Kidney tubule cell (primary cell): ENCODE results near the gene INMT.

ENCODE experiments used
- DNase-seq: peaks from one replicate; pipeline ENCODE4 v3.0.0-alpha.2; 2018; ENCODE audit warnings: low spot score

INMT gene

DNA sequence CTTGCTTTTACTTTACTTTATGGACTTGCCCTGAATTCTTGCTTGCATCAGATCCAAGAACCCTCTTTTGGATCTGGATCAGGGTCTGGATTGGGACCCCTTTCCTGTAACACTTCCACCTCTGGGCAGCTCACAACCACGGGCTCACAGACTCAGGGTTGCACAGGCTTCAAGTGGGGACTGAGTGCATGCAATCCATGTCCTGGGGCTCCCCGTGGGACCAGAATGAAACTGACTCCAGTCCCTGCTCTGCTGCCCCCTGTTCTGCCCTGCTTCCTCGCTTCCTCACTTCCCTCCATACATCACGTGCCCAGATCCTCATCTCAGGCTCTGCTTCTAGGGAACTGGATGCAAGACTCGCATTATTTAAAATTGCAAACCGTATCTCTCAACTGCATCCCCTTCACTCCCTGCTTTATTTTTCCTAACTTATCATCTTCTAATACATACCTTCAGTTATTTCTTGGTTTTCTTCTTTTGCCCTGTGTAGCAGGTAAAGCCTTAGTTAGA, 23.3 kb upstream of the INMT start:
- DNase-seq = no peak

DNA sequence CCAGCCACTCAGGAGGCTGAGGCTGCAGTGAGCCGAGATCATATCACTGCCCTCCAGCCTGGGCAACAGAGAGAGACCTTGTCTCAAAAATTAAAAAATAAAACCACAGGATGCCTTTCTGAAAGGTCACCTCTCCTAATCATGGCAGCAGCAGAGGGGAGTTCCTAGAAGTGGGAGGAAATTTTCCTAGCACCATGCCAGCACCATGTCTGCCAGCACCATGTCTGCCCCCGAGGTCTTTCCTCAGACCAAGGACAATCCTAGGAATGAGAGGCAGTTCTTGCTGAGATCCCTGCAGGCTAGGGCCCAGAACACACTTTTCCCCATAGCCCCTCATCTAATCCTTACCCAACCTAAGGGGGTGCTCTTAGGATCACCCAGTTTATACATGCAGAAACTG, 22.3 kb upstream of the INMT start:
- DNase-seq = no peak

DNA sequence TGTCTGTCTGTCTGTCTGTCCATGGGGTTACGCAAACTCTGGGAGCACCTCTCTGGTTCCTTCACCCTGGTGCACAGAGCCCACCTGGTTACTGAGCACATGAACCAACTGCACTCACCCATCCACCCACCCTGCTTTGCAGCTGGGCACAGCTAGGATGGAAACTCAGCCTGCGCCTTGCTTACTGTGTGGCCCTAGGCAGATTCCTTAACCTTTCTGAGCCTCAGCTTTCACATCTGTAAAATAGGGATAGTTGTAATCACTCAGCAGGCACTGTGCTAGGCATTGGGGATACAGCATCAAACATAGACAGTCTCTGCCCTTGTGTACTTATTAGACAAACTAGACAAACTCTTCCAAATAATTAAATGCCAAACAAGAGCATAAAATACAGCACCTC, 21.8 kb upstream of the INMT start:
- no peak for DNase-seq

DNA sequence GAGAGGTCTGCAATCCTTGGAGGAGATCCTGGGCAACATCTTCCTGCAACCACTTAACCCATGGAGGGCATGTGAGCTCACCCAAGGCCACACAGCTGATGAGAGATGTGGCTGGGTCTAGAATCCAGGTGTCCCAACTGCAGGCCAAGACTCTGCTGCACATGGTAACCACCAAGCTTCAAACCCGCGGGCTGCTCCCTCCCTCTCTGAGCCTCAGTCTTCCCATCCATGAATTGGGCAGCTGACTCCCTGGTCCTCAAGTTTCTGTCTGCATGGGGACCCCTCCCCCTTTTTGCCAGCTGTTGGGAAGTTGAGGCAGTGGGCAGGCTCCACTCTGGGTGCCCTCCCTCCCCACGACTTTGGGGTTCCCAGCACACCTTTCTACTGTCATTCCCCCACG, 20.9 kb upstream of the INMT start:
- DNase-seq = no peak

DNA sequence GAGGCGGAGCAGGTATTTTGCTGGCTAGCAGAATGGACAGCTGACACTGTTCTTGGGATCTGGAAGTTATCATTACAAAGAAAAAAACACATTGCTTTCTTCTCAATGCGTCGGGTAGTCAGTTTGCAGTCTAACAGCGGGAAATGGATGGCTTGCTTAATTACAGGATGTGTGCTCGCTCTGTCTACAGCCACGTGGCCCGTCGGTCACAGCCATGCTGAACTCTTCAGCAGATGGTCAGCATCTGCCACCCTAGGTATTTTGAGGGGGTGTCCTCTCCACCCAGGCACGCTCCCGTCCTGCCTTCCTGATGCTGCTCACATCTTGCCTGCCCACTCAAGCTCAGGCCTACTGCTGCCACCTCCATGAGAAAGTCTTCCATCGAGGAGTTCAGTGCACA, 20.4 kb upstream of the INMT start:
- DNase-seq = no peak

- DNase-seq = no peak
Observed at GRCh38 chr7:30732606-30733005, 19.3 kb upstream of the INMT start.

DNA sequence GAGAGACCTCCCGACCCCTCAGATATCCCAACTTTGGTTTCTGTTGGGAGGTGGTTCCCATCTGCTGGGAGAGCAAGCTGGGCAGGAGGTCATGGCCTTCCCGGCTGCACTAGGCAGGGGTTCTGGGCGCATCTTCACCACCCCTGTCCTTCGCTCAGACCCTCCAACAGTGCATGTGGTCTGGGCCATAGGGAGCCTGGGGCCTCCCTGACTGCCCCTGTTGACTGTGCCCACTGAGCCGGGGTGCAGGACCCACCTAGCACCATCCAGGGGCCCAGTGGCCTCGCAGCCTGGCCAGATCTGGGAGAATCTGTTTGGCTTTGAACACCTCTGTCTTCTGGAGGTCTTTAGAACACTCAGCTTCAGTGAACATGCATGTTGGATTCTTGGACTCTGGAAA, 18.7 kb upstream of the INMT start:
- no peak for DNase-seq

GRCh38 chr7:30733691-30734090, 18.2 kb upstream of the INMT start:
- no peak for DNase-seq

- DNase-seq = no peak
Observed at GRCh38 chr7:30734497-30734896, 17.4 kb upstream of the INMT start.

- DNase-seq = no peak
Observed at GRCh38 chr7:30735631-30736030, 16.3 kb upstream of the INMT start.

GRCh38 chr7:30736291-30736690, 15.6 kb upstream of the INMT start:
- no peak for DNase-seq

- DNase-seq = no peak
Observed at GRCh38 chr7:30738026-30738915, 13.7 kb upstream of the INMT start.

DNA sequence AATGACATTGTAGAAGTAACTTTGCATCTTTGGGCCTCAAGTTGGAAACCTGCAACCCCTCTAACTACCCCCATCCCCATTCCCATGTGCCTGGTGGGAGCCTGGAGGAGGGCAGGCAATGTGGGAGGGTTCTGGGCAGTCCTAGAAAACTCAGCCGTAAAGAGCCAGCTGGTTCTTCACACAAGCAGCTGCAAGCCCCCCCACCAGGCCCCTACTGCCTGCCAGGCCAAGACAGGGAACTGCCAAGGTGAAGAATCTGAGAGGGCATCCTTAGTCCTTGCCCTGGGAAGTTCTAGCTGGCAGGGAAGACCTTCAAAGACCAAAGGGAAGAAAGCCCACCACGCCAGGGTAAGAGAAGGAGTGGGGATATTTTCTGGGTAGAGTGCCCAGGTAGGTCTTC, 12.2 kb upstream of the INMT start:
- no peak for DNase-seq

DNA sequence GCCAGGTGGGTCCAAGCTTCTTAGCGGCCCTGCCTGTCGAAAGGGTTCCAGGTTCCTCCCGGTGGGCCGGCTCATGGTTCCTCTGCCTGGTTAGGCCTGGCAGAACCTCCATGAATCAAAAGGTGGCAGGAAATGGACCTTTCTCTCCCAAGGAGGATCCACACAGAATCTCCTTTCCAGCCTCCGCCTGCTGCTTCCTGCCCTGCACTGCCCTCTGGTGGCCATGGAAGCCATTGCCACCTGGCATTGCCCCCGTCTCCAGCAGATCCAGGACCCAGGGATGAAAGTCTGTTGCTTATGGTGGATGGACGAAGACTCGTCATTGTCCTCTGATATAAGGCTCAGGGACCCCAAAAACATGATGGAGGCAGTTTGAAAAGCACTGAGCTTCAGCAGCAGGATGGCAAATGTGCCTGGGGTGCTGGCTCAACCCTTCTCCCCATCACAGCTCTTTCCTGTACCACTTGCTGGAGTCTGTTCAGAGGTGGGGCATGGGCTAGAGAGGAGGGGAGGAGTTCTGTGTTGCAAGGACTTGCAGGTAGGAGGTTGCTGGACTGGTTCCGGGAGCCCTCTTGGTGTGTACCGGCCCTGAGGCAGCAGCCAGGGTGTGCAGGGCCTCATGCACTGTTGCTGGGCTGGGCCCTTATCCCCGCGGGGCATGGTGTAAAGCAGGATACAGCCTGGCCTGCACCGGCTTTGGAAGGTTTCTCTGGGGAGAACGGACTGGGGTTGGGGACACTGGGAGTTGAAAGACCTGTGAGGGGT, 11.3 kb upstream of the INMT start:
- DNase-seq = peak; percentile 68

DNA sequence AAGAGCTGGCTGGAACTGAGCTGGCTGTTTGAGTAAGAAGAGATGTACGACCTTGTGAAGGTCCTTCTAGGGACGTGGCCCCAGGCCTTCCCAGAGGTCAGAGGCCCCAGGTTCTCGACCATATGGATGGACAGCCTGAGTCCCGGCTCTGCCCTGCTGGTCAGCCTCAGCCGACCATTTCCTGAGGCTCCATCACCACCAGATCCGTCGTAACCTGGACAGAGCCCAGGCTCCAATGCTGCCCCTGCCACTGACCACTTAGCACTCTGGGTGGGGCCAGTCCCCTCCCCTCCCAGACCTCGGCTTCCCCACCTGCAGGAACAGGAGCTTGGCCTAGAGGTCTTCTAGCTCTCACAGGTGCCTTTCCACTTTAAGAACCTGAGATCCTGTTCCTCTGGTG, 10.6 kb upstream of the INMT start:
- DNase-seq = no peak

GRCh38 chr7:30743371-30744074, 8.4 kb upstream of the INMT start:
- DNase-seq = peak; percentile 39

DNA sequence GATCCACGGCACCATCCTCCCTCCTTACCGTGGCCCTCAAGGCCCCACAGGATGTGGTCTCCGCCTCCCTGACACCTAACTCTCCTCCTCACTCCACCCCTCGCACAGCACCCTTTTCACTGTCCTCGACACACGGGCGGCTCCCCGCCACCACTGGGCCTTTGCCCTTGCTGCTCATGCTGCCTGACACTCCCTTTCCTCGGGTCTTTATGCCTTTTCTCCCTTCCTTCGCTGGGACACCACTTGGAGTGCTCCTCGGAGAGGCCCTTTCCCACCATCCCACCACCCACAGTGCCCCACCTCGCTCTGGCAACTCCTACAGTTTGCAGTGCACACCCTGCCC, 7.9 kb upstream of the INMT start:
- DNase-seq = no peak

DNA sequence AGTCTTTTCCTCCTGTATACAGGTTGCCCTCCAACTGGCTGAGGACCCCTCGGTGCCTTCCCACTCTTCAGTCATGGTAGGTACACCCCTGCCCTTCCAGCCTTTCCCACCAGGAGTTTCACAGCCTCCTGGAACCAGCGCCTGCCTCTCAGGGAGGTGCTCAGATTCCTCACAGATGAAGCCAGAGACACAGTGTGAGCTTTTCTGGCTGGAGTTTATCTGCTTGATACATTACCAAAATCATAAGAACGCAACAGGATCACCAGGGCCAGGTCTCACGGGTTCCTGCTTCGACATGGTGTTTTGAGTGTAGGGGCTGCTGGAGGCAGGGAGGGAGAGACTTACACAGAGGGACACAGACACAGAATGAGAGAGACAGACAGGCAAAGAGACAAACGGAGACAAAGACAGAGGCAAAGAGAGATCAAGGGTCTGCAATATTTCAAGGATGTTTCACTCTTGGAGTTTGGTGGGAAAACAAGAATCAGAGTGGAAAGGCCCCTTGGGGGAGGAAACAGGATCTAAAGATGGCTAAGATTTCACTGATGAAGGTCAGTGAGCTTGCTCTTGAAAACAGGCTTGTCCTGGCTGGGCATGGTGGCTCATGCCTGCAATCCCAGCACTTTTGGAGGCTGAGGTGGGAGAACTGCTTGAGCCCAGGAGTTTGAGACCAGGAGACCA, 6.5 kb upstream of the INMT start:
- no peak for DNase-seq

DNA sequence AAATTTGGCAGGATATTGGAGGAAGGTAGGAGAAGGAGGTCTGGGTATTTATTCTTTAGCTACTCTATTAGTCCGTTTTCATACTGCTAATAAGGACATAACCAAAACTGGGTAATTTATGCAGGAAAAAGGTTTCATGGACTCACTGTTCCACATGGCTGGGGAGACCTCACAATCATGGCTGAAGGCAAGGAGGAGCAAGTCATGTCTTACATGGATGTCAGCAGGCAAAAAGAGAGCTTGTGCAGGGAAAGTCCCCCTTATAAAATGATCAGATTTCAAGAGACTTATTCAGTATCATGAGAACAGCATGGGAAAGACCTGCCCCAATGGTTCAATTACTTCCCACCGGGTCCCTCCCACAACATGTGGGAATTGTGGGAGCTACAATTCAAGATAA, 1.9 kb upstream of the INMT start:
- no peak for DNase-seq

DNA sequence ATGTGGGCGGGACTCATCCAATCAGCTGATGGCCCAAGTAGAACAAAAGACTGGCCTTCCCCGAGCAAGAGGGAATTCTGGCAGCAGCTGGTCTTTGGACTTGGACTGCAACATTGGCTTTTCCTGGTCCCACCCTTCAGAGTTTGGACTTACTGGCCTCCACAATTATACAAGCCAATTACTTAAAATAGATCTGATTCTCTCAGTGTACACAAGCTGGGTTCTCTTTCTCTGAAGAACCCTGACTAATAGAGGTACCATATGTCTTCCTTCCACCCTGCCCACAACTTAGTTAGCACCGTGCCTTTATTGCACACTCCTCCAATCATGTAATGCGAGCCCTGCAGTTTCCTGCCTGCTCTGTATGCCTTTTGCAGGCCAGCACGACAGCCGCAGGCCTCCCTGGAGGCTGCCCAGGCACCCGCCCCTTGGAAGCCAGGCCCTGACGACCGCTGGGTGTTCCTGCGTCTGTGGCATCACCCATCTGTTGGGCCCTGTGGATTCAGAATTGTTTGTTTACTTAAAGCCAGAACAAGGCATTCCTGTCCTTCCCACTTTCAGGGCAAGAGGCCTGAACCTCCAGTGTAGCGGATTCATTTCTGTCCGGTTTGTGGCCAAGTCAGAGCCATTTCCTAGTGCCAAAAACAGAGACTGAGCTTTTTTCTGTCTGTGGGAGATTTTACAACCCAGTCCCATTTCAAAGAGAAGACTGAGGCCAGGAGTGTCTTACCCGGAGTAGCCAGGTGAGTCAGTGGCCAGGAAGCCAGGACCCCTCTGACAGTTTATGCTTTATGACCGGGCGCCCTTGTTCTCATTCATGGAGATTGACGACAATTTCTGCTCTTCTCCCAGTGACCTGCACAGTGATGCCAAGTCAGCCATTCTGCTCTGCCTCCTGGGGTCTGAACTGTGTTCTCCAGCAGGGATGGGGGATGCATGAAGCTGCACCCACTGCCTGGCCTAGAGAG, 968 bp upstream of the INMT start:
- no peak for DNase-seq

DNA sequence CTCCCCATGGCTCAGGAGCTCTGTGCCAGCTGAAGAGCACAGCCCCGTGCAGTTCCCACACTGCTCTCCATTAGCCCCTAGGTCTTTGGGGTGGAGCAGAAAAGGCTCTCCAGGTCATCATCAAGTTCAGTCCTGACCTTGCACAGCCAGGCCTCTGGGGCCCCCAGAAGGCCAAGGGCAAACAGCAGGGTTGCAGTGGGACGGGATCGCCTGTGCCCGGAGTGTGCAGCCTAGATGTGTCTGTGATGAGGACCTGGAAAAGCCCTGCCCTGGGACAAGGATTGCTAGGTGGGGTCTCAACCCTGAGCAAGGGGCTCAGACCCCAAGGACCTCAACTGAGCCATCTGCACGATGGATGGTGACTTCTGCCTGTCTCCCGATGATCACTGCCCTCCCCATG, 549 bp downstream of the INMT start:
- no peak for DNase-seq
